GM06990 (cell line): Measurements from ENCODE around the gene TATDN3.
"Not testable (repeated sequence)": the region's sequence is repeated elsewhere in the genome, so short reads cannot be mapped to it uniquely, and the experiment has no call there.

ENCODE experiments used
- DNase-seq: peaks from one replicate; pipeline ENCODE4 v3.0.0-alpha.2; 2011; ENCODE audit not compliant: insufficient read length; ENCODE audit errors: extremely low read depth
- H3K27me3 ChIP-seq: replicated peaks from 2 replicates; pipeline ENCODE4 v1.6.0; 2011; ENCODE audit warnings: low read length; ENCODE audit not compliant: control insufficient read depth, insufficient read depth
- H3K36me3 ChIP-seq: 2 replicates; pipeline ENCODE4 v1.5.1; 2011; ENCODE audit warnings: low read length; ENCODE audit not compliant: control insufficient read depth, insufficient read depth
- H3K4me3 ChIP-seq: replicated peaks from 2 replicates; pipeline ENCODE4 v1.5.1; 2011; ENCODE audit warnings: low read depth, mild to moderate bottlenecking, control low read depth, low read length
- CTCF ChIP-seq: IDR thresholded peaks from 2 replicates; pipeline ENCODE4 v1.5.1; 2011; ENCODE audit warnings: low read length, control low read depth, mild to moderate bottlenecking, inconsistent platforms; ENCODE audit not compliant: insufficient read depth, poor library complexity, severe bottlenecking

The TATDN3 gene

GRCh38 chr1:212857992-212858460 lies 66.3 kb downstream of the TATDN3 start, which contains the start of gene FLVCR1:
TSS of gene FLVCR1 (plus strand) at chr1:212858275. CDS start at chr1:212858453, 178 bp downstream.
- H3K4me3 ChIP-seq, result peak within 1 kb of the TSS; percentile 90
- DNase-seq, result peak; percentile 96
- no peaks in the 10 kb centered on the region for H3K27me3 ChIP-seq
- H3K36me3 ChIP-seq, result peaks cover 2% of the 10 kb centered on the region; the same call in 1 of the 2 replicates
- no peak for TF ChIP-seq CTCF

- Histone ChIP-seq H3K36me3 (peaks cover 2% of the 10 kb centered on the region; the same call in 1 of the 2 replicates), H3K27me3 (no peaks in the 10 kb centered on the region), H3K4me3 (peak overlapping the region; percentile 90)
- DNase-seq, result peak; percentile 63
- TF ChIP-seq CTCF, result no peak
These were observed 67.0 kb downstream of the TATDN3 start for GRCh38 chr1:212858461-212859265.

GRCh38 chr1:212860713-212861581 lies 69.3 kb downstream of the TATDN3 start:
- no peak for TF ChIP-seq CTCF
- Histone ChIP-seq H3K36me3 (peaks cover 3% of the 10 kb centered on the region; the same call in 1 of the 2 replicates), H3K27me3 (no peaks in the 10 kb centered on the region), H3K4me3 (peak overlapping the region; percentile 90)
- DNase-seq, result no peak

GRCh38 chr1:212862111-212862690 lies 70.5 kb downstream of the TATDN3 start:
- Histone ChIP-seq H3K4me3 (no peak overlapping the region; the same call in 1 of the 2 replicates), H3K36me3 (peaks cover 3% of the 10 kb centered on the region; the same call in 1 of the 2 replicates), H3K27me3 (no peaks in the 10 kb centered on the region)
- no peak for TF ChIP-seq CTCF
- no peak for DNase-seq

GRCh38 chr1:212863345-212863744 lies 71.7 kb downstream of the TATDN3 start:
- H3K4me3 ChIP-seq, H3K27me3 ChIP-seq, DNase-seq, H3K36me3 ChIP-seq: not testable (repeated sequence)
